ENCODE measurements around the gene HERC3. TPM values are rescaled to one million over a fixed set of nuclear protein-coding genes. Genes with fewer than 3 reads are reported as not detected.
"Not testable (repeated sequence)": the region's sequence is repeated elsewhere in the genome, so short reads cannot be mapped to it uniquely, and the experiment has no call there.

HERC3 gene
- polyA plus RNA-seq, 2 donors = 7.5 to 9.9 TPM

- Histone ChIP-seq H3K4me1 (ENCODE audit: control insufficient read depth in 2 of 2, insufficient read depth in 2 of 2, low read length in 1 of 2) (peaks cover 0 to 10% of the 10 kb centered on the region in 2 donors), H3K9me3 (ENCODE audit: control insufficient read depth in 2 of 2, insufficient read depth in 1 of 2, low read depth in 1 of 2, low read length in 1 of 2) (no peaks in the 10 kb centered on the region), H3K36me3 (ENCODE audit: control insufficient read depth in 2 of 2, insufficient read depth in 2 of 2, low read length in 1 of 2) (peaks cover 0 to 7% of the 10 kb centered on the region in 2 donors), H3K4me3 (ENCODE audit: low read depth in 1 of 2, low read length in 2 of 2) (no peak overlapping the region), H3K27ac (ENCODE audit: low read depth in 2 of 2, low read length in 1 of 2) (no peak overlapping the region), H3K27me3 (ENCODE audit: control insufficient read depth in 1 of 2, insufficient read depth in 2 of 2, low read length in 2 of 2) (no peaks in the 10 kb centered on the region)
Measured at GRCh38 chr4:88605736-88606135, 13.5 kb downstream of the HERC3 start.

DNA sequence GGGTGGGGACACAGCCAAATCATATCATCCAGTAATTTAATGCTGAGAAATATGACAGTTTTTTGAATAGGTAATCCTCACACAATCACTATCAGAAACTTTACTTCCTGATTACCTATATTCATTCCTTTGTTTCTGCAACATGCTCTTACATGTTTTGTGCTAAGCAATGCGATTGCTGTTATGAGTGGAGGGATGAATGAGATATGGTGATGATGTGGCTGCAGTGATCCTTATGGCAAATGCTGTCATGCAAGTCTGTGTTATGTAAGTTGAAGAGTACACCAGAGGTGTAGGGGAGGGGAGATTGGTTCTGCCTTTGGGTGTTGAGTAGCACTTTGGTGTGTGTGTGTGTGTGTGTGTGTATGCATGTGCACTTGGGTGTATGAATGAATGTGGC is 14.6 kb downstream of the HERC3 start:
- no peaks in the 10 kb centered on the region for H3K9me3 ChIP-seq (ENCODE audit: control insufficient read depth in 2 of 2, insufficient read depth in 1 of 2, low read depth in 1 of 2, low read length in 1 of 2)
- peaks cover 0 to 7% of the 10 kb centered on the region in 2 donors for H3K36me3 ChIP-seq (ENCODE audit: control insufficient read depth in 2 of 2, insufficient read depth in 2 of 2, low read length in 1 of 2)
- 55 to 78% methylated on average over 1 of the region's 1 CpG for WGBS, 2 donors
- peaks cover 0 to 11% of the 10 kb centered on the region in 2 donors for H3K4me1 ChIP-seq (ENCODE audit: control insufficient read depth in 2 of 2, insufficient read depth in 2 of 2, low read length in 1 of 2)
- peak overlapping the region; percentile 10 to 56 for H3K27ac ChIP-seq (ENCODE audit: low read depth in 2 of 2, low read length in 1 of 2)
- no peaks in the 10 kb centered on the region for H3K27me3 ChIP-seq (ENCODE audit: control insufficient read depth in 1 of 2, insufficient read depth in 2 of 2, low read length in 2 of 2)
- H3K4me3 ChIP-seq (ENCODE audit: low read depth in 1 of 2, low read length in 2 of 2) = no peak overlapping the region

- WGBS, 2 donors = 79 to 85% methylated on average over 3 of the region's 3 CpGs
- Histone ChIP-seq H3K9me3 (ENCODE audit: control insufficient read depth in 2 of 2, insufficient read depth in 1 of 2, low read depth in 1 of 2, low read length in 1 of 2) (no peaks in the 10 kb centered on the region), H3K27ac (ENCODE audit: low read depth in 2 of 2, low read length in 1 of 2) (peak overlapping the region in 1 of 2 donors; percentile 61), H3K4me3 (ENCODE audit: low read depth in 1 of 2, low read length in 2 of 2) (no peak overlapping the region), H3K4me1 (ENCODE audit: control insufficient read depth in 2 of 2, insufficient read depth in 2 of 2, low read length in 1 of 2) (peaks cover 0 to 11% of the 10 kb centered on the region in 2 donors), H3K27me3 (ENCODE audit: control insufficient read depth in 1 of 2, insufficient read depth in 2 of 2, low read length in 2 of 2) (no peaks in the 10 kb centered on the region), H3K36me3 (ENCODE audit: control insufficient read depth in 2 of 2, insufficient read depth in 2 of 2, low read length in 1 of 2) (peaks cover 0 to 7% of the 10 kb centered on the region in 2 donors)
Measured at GRCh38 chr4:88609387-88609786, 17.1 kb downstream of the HERC3 start.

DNA sequence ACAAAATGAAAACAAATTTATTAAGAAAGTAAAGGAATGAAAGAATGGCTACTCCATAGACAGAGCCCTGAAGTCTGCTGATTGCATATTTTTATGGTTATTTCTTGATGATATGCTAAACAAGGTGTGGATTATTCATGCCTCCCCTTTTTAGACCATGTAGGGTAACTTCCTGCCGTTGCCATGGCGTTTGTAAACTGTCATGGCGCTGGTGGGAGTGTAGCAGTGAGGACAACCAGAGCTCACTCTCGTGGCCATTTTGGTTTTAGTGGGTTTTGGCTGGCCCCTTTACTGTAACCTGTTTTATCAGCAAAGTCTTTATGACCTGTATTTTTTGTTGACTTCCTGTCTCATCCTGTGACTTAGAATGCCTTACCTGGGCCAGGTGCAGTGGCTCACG is 17.5 kb downstream of the HERC3 start:
- H3K36me3 ChIP-seq (ENCODE audit: control insufficient read depth in 2 of 2, insufficient read depth in 2 of 2, low read length in 1 of 2); H3K27me3 ChIP-seq (ENCODE audit: control insufficient read depth in 1 of 2, insufficient read depth in 2 of 2, low read length in 2 of 2); H3K9me3 ChIP-seq (ENCODE audit: control insufficient read depth in 2 of 2, insufficient read depth in 1 of 2, low read depth in 1 of 2, low read length in 1 of 2); H3K4me3 ChIP-seq (ENCODE audit: low read depth in 1 of 2, low read length in 2 of 2): not testable (repeated sequence)
- WGBS, 2 donors = 94 to 97% methylated on average over 5 of the region's 5 CpGs
- Histone ChIP-seq H3K4me1 (ENCODE audit: control insufficient read depth in 2 of 2, insufficient read depth in 2 of 2, low read length in 1 of 2) (peaks cover 0 to 11% of the 10 kb centered on the region in 2 donors), H3K27ac (ENCODE audit: low read depth in 2 of 2, low read length in 1 of 2) (peak overlapping the region; percentile 58 to 61)

DNA sequence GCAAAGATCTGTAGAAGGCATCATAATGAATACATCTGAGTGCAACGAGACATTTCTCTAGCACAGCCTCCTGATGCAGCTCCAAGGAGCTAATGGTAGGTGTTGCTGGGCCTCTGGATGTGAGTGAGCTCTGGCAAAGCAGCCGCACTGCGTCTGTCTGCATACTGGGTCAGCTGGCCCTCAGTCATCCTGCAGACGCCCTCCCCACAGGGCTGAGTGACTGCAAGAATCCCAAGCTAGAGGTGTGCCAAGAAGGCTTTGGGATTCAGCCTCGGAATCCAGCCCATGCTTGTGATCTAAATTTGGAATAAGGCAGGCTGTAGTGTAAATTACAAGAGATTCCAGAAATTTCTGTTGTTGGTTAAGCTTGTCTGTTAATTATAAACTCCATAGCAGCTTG is 18.5 kb downstream of the HERC3 start:
- H3K27me3 ChIP-seq (ENCODE audit: control insufficient read depth in 1 of 2, insufficient read depth in 2 of 2, low read length in 2 of 2) = no peaks in the 10 kb centered on the region
- no peak overlapping the region for H3K4me3 ChIP-seq (ENCODE audit: low read depth in 1 of 2, low read length in 2 of 2)
- H3K9me3 ChIP-seq (ENCODE audit: control insufficient read depth in 2 of 2, insufficient read depth in 1 of 2, low read depth in 1 of 2, low read length in 1 of 2) = no peaks in the 10 kb centered on the region
- H3K4me1 ChIP-seq (ENCODE audit: control insufficient read depth in 2 of 2, insufficient read depth in 2 of 2, low read length in 1 of 2) = peaks cover 0 to 10% of the 10 kb centered on the region in 2 donors
- WGBS, 2 donors = 31 to 59% methylated on average over 5 of the region's 5 CpGs
- peaks cover 0 to 6% of the 10 kb centered on the region in 2 donors for H3K36me3 ChIP-seq (ENCODE audit: control insufficient read depth in 2 of 2, insufficient read depth in 2 of 2, low read length in 1 of 2)
- peak overlapping the region; percentile 84 to 93 for H3K27ac ChIP-seq (ENCODE audit: low read depth in 2 of 2, low read length in 1 of 2)

DNA sequence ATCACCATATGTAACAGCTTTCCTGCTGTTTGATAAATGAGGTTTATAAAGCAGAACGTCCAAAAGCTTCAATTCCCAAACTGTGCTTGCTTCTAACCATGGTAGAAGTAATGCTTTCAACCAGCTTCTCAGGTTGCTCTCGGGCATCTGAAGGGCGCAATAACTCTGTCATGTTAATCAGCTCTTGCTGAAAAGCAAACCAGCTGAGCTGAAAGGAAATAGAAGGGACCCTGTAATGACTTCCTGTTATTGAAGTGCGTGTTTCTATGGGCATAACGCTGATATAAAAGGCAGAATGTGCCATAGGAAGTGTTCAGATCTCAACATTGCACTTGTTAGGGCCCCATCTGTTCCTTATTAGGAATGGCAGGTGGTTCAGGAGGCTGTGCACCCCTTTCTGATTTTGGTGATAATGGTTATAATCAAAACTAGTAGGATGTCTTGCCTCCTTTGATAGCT is 21.2 kb downstream of the HERC3 start:
- H3K9me3 ChIP-seq (ENCODE audit: control insufficient read depth in 2 of 2, insufficient read depth in 1 of 2, low read depth in 1 of 2, low read length in 1 of 2) = no peaks in the 10 kb centered on the region
- H3K4me1 ChIP-seq (ENCODE audit: control insufficient read depth in 2 of 2, insufficient read depth in 2 of 2, low read length in 1 of 2) = peaks cover 0 to 6% of the 10 kb centered on the region in 2 donors
- H3K27ac ChIP-seq (ENCODE audit: low read depth in 2 of 2, low read length in 1 of 2) = peak overlapping the region; percentile 45 to 52
- H3K36me3 ChIP-seq (ENCODE audit: control insufficient read depth in 2 of 2, insufficient read depth in 2 of 2, low read length in 1 of 2) = no peaks in the 10 kb centered on the region
- H3K4me3 ChIP-seq (ENCODE audit: low read depth in 1 of 2, low read length in 2 of 2) = no peak overlapping the region
- no peaks in the 10 kb centered on the region for H3K27me3 ChIP-seq (ENCODE audit: control insufficient read depth in 1 of 2, insufficient read depth in 2 of 2, low read length in 2 of 2)
- 42 to 52% methylated on average over 5 of the region's 5 CpGs for WGBS, 2 donors

- no peaks in the 10 kb centered on the region for H3K36me3 ChIP-seq (ENCODE audit: control insufficient read depth in 2 of 2, insufficient read depth in 2 of 2, low read length in 1 of 2)
- no peak overlapping the region for H3K27ac ChIP-seq (ENCODE audit: low read depth in 2 of 2, low read length in 1 of 2)
- no peaks in the 10 kb centered on the region for H3K9me3 ChIP-seq (ENCODE audit: control insufficient read depth in 2 of 2, insufficient read depth in 1 of 2, low read depth in 1 of 2, low read length in 1 of 2)
- 93 to 94% methylated on average over 1 of the region's 1 CpG for WGBS, 2 donors
- no peaks in the 10 kb centered on the region for H3K27me3 ChIP-seq (ENCODE audit: control insufficient read depth in 1 of 2, insufficient read depth in 2 of 2, low read length in 2 of 2)
- no peak overlapping the region for H3K4me3 ChIP-seq (ENCODE audit: low read depth in 1 of 2, low read length in 2 of 2)
- H3K4me1 ChIP-seq (ENCODE audit: control insufficient read depth in 2 of 2, insufficient read depth in 2 of 2, low read length in 1 of 2) = peaks cover 0 to 6% of the 10 kb centered on the region in 2 donors
Measured at GRCh38 chr4:88614058-88614457, 21.8 kb downstream of the HERC3 start.

GRCh38 chr4:88616275-88617150 is 24.2 kb downstream of the HERC3 start:
- no peak overlapping the region for H3K27ac ChIP-seq (ENCODE audit: low read depth in 2 of 2, low read length in 1 of 2)
- WGBS, 2 donors = 91 to 94% methylated on average over 4 of the region's 4 CpGs

GRCh38 chr4:88618782-88619485 is 26.7 kb downstream of the HERC3 start:
- Histone ChIP-seq H3K4me1 (ENCODE audit: control insufficient read depth in 2 of 2, insufficient read depth in 2 of 2, low read length in 1 of 2) (no peaks in the 10 kb centered on the region), H3K9me3 (ENCODE audit: control insufficient read depth in 2 of 2, insufficient read depth in 1 of 2, low read depth in 1 of 2, low read length in 1 of 2) (no peaks in the 10 kb centered on the region), H3K27ac (ENCODE audit: low read depth in 2 of 2, low read length in 1 of 2) (no peak overlapping the region), H3K36me3 (ENCODE audit: control insufficient read depth in 2 of 2, insufficient read depth in 2 of 2, low read length in 1 of 2) (no peaks in the 10 kb centered on the region), H3K4me3 (ENCODE audit: low read depth in 1 of 2, low read length in 2 of 2) (no peak overlapping the region), H3K27me3 (ENCODE audit: control insufficient read depth in 1 of 2, insufficient read depth in 2 of 2, low read length in 2 of 2) (no peaks in the 10 kb centered on the region)
- 89 to 92% methylated on average over 3 of the region's 3 CpGs for WGBS, 2 donors

More at GRCh38 chr4:88616275-88617150, 24.2 kb downstream of the HERC3 start:
- Histone ChIP-seq H3K4me3 (ENCODE audit: low read depth in 1 of 2, low read length in 2 of 2) (no peak overlapping the region), H3K9me3 (ENCODE audit: control insufficient read depth in 2 of 2, insufficient read depth in 1 of 2, low read depth in 1 of 2, low read length in 1 of 2) (no peaks in the 10 kb centered on the region), H3K4me1 (ENCODE audit: control insufficient read depth in 2 of 2, insufficient read depth in 2 of 2, low read length in 1 of 2) (no peaks in the 10 kb centered on the region), H3K36me3 (ENCODE audit: control insufficient read depth in 2 of 2, insufficient read depth in 2 of 2, low read length in 1 of 2) (no peaks in the 10 kb centered on the region), H3K27me3 (ENCODE audit: control insufficient read depth in 1 of 2, insufficient read depth in 2 of 2, low read length in 2 of 2) (no peaks in the 10 kb centered on the region)
